NK-92 (cell line): ENCODE data around the gene CUL2.
"Not testable (repeated sequence)": the region's sequence is repeated elsewhere in the genome, so short reads cannot be mapped to it uniquely, and the experiment has no call there.

Source experiments
- DNase-seq: peaks from one replicate; lab custom pipeline; 2025; ENCODE audit not compliant: unreplicated experiment; lab: John Stamatoyannopoulos, UW

Gene CUL2

GRCh38 chr10:34981844-34982243 is 108.3 kb downstream of the CUL2 start:
- DNase-seq = no peak

- DNase-seq = no peak
Observed at GRCh38 chr10:34979938-34980337, 110.2 kb downstream of the CUL2 start.

- DNase-seq = no peak
Observed at GRCh38 chr10:34978080-34978479, 112.1 kb downstream of the CUL2 start.

GRCh38 chr10:34976380-34976910 is 113.7 kb downstream of the CUL2 start:
- DNase-seq = not testable (repeated sequence)

GRCh38 chr10:34974364-34975065 is 115.6 kb downstream of the CUL2 start:
- DNase-seq = not testable (repeated sequence)

- not testable (repeated sequence) for DNase-seq
Observed at GRCh38 chr10:34973757-34974156, 116.4 kb downstream of the CUL2 start.

- DNase-seq = not testable (repeated sequence)
Observed at GRCh38 chr10:34973121-34973520, 117.0 kb downstream of the CUL2 start.

GRCh38 chr10:34972591-34972990 is 117.5 kb downstream of the CUL2 start:
- not testable (repeated sequence) for DNase-seq

GRCh38 chr10:34971606-34972334 is 118.4 kb downstream of the CUL2 start:
- DNase-seq = not testable (repeated sequence)

GRCh38 chr10:34969171-34969570 is 121.0 kb downstream of the CUL2 start:
- no peak for DNase-seq

- no peak for DNase-seq
Observed at GRCh38 chr10:34967335-34967880, 122.7 kb downstream of the CUL2 start.

- DNase-seq = no peak
Observed at GRCh38 chr10:34966451-34966850, 123.7 kb downstream of the CUL2 start.

GRCh38 chr10:34966040-34966439 is 124.1 kb downstream of the CUL2 start:
- DNase-seq = no peak

- DNase-seq = no peak
Observed at GRCh38 chr10:34964166-34964800, 125.9 kb downstream of the CUL2 start.

- no peak for DNase-seq
Observed at GRCh38 chr10:34962866-34963265, 127.3 kb downstream of the CUL2 start.

- DNase-seq = no peak
Observed at GRCh38 chr10:34960983-34961382, 129.2 kb downstream of the CUL2 start.

- no peak for DNase-seq
Observed at GRCh38 chr10:34959786-34960185, 130.4 kb downstream of the CUL2 start.

- DNase-seq = no peak
Observed at GRCh38 chr10:34959321-34959720, 130.8 kb downstream of the CUL2 start.
